HG03060 (cell line): ENCODE data around the gene TCF7L1.

Experiments used
- ATAC-seq: cut with Tn5 transposase; IDR thresholded peaks from one replicate; pipeline ENCODE4 v1.9.1; 2021; ENCODE audit warnings: low read depth, moderate number of reproducible peaks; ENCODE audit not compliant: unreplicated experiment

Gene TCF7L1

DNA sequence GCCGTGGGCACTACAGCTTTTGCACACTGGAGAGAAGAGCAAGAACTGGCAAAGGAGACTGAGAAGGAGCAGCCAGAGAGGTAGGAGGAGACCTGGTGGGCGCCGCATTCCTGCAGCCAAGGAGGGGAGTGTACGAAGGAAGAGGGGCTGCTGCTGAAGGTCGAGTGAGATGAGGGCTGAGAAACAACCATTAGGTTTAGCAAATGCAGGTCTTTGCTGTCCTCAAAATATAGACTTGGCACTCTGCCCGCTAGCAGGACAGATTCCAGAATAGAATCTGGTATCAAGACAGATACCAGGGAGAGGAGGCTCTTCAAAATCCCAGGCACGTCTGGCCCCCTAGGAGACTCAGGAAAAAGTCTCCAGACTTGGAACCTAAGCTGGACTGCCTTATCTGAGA, 111.6 kb downstream of the TCF7L1 start:
- no peak for ATAC-seq

DNA sequence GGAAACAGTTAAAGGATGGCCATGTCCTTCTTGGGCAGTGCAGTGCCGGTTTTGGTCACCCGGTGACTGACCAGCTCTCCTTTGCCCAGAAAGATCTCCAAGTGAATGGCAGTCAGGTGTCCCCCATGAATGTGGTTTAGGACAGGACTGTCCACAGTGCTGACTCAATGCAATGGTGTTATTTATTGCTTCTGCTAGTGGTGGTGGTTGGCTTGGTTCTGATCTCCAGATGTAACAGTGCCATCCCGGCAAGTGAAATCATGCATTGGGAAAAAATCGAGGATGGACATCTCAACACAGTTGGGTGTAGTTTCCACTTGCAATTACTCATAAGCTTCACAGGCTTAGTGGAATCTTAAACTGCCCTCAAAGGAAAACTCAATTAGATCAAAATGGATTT, 112.7 kb downstream of the TCF7L1 start:
- no peak for ATAC-seq

DNA sequence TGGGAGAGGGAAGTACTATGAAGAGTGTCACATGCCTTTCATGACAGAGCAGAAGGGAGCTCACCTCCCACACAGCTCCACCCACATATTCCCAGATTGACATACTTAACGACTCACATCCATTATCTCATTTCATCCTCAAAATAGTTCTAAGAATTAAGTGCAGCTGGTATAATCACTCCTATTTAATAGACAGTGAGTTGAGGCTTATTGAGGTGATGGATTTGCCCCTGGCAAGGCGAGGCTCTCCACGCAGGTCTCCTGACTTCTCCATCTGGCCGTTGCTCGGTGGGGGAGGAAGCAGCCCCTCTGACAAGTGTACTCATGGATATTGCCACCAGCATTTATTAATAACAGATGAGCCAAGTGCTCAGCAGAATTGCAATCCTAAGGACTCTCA, 113.2 kb downstream of the TCF7L1 start:
- ATAC-seq: no peak

DNA sequence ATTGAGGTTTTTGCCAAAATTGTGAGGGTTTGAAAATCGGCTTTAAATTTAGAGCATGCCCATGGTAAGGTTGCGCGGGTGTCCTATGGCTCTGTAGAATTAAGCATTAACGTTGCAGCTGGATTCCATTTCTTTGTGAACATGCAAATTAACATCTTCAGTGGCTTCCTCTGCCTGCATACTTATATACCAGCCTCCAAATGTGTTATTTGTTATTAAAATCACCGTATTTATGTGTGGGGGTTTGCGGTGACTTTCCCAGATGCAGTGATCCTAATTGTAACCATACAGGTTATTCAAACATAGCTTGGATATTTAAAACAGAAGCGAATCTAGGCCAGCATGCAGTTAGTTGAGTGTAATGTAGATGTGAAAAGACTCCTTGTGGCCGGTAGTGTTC, 114.4 kb downstream of the TCF7L1 start:
- ATAC-seq: no peak

DNA sequence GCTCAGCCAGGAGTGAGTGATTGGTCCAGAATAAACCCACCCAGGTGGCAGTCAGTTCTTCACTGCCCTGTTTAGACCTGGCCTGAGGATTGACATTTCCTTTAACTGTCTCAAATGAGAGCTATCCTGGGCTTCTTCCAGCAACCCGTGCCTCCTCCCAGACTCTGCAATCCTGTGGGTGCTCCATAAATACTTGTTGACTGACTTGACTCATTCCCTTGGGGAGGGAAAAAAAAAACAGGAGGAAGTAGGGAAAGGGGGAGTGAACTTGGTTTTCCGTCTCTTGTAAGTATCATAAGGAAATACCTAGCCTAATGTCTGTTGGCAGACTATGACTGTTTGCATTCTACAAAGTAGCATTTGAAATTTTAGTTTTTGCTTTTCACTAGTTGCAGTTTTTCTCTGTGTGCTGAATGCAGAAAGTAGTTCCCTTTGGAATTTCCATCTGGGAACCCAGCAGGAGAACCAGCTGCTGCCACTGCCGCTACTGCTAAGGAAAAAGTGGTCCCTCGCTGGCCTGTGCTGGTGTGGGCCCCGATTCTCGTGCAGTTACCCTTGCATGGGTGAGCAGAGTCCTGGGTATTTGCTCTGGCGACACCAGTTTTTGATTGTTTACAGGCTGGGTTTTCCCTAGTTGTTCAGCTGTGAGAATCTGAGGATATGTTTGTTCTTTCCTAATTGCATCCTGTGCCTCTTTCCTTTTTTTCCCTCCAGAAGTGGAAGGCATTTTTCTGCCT, 115.7 kb downstream of the TCF7L1 start:
- ATAC-seq: no peak

DNA sequence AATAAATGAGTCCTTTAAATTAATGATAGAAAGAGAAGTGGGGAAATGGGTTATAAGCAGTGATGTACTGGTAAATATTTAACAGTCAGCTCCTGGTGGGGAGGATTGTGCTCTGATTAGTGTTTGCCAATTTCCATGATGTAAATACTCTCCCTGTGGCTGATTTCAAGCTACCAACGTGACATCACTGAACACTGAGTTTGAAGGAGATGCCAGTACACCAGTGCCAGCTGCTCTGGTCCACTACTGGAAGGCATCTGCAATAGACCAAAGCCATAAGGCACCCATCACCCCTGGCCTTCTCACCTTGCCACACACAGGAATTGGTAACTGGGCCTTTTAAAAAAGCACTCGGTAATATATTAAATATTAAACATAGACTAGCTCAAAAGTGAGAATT, 116.9 kb downstream of the TCF7L1 start:
- ATAC-seq: no peak

DNA sequence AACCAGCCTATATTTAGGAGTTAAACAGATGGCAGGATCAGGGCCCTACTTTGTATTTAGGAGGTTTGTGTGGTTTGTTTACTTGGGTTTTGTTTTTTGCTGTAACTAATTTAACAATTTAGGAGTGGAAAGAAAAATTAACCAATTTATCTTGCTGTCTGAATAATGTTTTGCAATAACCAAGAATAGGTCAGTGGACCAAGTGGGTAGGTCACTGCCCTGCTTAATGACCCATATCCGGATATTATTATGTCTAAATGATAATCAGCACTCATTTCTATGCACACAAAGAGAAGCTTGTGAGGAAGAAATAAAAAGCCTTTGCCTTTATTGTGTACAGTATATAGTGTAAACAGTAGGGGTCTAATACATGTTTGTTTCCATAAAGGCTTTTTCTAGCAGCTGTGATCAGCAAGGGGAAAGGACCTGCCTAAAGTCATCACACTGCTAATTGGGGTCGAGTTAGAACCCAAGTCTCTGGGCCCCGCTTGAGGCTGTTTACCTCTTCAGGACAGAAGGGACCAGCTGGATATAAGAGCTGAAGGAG, 118.0 kb downstream of the TCF7L1 start:
- no peak for ATAC-seq

DNA sequence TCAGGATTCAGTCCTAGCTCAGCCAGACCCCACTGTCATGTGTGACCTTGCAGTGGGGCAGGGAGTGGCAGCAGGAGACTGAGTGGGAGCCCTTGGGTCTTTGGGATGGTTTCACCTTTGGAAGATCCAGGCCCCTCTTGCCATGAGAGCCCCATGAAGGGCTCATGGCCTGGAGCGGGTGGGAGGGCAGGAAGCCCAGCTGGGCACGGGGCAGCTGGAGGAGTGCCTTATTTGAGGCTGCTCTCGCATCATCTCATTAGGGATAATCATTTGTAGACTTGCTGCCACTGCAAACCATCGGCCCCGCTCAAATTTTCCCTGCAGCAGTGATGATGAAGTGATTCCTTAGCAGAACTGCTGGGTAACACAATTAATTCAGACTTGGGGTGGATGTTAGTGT, 120.7 kb downstream of the TCF7L1 start:
- no peak for ATAC-seq

DNA sequence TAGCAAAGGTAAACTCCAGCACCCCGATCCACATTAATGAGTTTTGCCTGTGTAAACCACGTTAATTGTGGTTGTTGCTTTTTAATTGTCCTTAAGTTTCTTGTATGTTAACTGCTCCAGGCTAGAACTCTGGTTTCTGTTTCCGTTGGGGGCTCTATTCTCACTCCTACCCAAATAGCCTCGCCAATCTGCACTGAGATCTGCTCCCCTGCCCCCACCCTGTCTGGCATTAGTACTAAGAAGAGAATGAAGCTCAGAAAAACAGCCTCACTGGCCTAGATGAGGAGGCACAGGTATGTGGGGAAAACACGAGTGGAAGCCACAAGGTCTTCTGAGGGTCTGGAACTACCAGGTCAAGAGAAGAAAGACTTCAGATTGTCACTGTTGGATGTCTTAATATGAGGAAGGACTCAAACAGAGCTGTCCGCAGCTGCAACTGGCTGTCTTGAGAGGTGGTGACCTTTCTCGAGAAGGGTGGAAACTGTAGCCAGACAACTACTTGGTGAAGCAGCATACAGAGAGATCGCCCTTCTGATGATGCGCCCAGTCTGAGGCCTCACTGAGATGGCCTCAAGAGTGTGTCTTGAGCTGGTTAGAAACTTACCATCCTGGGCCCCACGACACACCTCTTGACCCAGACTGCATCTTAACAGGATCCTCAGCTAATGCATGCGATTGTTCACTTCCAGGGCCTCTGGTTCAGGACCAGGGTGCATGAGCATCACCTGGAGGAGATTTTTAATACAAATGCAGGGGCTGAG, 121.5 kb downstream of the TCF7L1 start:
- ATAC-seq: no peak

DNA sequence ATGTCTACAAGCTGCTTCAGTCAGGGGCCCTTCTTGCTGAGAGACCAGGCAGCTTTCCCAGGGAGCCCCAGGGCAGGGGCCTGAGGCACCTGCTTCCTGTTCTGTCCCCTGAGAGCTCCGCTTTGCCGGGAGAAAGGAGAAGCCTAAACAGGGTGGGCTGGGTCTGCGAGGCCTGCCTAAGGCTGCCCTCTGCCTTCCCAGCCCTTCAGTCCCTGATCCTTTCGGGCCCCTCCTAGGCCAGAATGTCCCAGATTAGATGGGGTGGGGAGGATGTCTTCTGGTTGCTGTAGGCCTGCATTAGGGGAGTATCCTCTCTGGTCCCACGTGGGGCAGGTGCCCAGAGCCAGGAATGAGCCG, 122.2 kb downstream of the TCF7L1 start:
- no peak for ATAC-seq

DNA sequence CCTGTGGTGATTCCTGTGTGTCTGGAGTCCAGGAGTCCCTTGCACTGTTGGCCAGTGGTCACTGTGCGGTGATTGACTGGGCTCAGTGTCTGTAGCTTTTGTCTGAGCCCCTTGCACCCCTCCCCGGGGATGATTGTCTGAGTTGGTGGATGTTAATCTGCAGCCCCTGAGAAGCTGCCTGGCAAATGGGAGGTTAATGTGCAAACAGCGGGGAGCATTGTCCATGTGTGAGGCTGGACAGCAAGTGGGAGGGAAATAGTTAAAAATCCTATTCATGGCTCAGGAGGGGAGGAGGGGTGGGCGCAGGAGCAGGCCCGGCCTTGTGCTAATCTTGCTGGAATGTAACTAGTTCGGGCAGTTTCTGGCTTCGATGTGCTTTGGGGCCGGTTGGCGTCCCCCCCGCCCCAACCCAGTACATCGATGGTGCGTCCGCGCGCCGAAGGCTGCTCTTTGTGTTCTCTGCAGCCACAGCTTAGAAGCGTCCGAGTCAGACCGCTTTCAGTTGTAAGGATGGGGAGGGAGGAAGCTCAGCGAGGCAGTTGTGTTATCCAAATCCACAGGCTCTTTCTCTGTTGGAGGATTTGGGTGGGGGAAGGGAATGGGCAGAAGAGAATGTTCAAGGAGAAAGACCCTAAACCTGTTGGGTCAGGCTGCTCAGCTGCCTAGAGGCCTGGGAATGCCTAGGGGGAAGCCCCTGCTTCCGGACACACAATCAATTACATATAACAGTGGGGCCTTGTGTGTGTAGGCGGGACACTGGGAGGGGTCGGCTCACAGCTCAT, 122.8 kb downstream of the TCF7L1 start:
- no peak for ATAC-seq

DNA sequence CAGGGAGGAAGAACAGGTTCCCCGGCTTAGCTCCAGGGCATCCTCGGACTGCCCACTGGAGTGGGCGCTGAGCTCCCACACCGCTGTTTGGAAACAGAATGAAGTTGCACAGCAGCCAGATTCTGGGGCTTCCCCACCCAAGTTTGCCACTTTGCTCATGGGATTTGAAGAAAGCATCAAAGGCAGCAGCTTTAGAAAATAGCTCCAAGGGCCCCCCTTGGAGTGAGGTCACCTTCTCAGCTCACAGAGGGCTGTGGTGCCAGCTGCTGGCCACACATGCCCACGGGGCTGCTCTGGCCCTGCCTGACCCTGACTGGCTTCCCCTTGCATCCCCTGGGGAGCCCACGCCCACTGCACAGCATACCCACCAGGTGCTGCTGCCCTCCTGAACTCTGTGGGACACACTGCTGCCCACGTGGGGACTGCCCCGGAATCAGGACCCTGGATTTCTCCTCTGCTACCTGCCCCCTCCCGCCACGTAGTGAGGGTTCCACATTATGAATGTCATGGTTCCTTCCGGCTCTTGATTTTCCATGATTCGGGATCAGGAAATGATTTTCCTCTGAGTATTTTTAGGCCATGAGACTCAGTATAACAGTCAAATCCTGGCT, 124.3 kb downstream of the TCF7L1 start:
- ATAC-seq: no peak

DNA sequence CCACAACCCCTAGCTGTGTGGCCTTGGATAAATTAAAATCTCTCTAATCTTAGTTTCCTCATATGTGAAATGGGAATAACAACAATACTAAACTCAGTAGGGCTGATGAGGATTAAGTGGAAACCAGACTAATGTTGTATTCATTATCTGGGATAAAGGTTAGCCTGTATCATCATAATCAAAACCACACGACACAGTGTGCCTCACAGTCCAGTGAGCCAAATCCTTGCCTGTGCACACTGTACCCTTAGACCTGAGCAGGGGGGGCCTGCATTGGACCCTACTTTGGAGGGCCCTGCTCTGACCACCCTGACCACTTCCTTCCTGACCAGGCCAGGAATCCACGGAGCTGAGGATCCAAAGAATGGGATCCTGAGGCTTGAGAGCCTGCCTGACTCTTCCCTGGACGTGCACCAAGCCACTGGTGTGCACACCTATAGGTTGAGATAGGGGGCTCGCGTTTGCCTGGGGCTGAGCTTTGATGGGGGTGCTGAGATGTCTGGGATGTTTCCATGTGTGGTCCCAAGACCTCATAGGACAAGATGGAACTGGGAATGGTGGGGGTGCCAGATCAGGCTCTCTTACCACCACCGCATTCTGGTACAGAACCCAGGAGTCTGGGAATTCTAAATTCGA, 124.9 kb downstream of the TCF7L1 start:
- ATAC-seq: no peak

DNA sequence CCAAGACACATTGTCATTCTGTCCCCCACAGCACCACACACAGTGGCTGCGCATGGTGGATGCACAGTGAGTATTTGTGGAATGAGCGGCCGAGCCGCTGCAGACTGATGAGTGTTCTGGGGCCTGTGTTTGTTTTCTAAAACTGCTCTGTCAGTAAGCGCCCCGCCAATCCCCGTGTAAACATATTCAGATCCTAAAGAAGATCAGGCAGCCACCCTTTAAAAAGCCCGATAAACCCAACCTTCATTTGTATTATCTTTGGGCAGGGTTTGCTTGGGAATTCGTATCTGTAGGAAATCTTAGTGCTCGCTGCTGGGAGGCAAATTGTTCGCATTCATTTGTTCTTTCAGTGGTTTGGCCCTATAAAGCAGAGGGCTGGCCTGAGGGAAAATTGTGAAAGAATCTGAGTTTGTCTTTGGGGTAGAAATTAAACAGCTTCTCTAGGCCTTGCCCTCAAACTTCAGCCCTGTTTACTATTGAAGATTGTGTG, 126.0 kb downstream of the TCF7L1 start:
- ATAC-seq: no peak

DNA sequence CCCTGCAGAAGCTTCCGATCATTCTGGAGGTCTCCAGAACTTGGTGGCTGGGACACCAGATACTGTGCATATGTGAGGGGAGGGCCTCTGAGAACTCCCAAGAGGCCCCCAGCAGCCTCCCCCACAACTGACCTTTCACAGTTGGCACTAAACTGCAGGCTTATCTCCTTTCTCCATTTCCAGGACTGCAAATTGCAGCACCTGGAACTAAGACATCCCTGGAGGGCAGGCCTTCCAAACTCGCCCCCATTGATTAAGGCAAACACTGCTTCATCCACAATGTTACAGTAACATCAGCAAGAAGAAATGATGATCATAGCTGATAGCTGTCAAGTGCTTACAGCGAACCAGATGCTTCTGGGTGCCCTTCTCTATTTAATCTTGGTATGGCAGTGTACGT, 126.7 kb downstream of the TCF7L1 start:
- ATAC-seq: no peak

DNA sequence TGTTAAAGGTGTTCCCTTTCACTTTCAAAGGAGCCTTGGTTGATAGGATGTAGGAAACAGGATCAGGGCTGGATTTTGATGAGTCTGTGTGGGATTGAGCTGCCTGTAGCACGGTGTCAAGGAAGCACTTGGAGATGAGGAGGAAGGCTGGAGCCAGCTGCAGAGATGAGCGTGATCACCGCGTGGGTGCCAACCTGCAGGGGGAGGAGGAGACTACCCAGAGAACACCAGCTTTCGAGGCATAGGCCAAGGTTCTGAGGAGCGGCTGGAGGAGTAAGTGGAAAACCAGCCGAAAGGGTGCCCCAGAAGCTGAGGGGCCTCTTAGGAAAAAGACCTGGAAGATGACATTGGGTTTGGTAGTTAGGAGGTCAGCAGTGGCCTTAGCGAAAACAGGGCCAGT, 130.4 kb downstream of the TCF7L1 start:
- no peak for ATAC-seq

DNA sequence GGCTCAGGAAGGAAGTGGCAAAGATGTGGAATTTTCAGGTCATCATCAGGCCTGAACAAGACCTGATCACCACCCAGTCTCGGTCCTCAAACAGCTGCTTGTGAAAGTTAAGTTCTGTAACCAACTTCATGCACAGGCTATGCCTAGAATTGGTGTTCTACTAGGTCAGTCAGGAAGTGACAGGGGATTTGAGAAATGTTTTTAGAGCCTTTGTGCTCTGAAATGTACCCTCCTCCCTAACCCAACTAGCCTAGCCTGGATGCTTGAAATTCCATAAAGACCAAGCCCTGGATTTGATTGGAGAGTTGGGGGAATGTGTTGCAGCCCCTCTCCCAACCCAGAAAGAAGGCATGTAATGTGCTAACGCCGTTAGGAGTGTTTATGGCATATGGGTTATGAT, 131.3 kb downstream of the TCF7L1 start:
- ATAC-seq: no peak

DNA sequence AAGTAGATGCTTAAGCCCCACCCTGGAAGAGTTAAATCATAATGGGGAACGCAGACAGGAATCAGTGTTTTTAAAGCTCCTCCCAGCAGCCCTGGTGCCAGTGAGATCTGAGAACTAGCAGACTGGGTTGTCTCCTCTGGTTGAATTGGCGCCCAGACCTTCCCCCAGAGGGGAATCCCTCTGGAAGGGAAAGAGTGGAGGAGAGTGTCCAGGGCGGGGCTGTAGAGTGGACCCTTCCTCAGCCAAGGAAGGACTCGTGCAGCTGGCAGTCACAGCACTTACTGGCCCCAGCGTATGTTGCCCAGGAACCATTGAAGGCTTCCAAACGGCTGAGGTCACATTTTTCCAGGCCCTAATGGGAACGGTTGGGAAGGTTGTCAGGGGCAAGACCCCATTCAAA, 132.1 kb downstream of the TCF7L1 start:
- ATAC-seq: no peak

DNA sequence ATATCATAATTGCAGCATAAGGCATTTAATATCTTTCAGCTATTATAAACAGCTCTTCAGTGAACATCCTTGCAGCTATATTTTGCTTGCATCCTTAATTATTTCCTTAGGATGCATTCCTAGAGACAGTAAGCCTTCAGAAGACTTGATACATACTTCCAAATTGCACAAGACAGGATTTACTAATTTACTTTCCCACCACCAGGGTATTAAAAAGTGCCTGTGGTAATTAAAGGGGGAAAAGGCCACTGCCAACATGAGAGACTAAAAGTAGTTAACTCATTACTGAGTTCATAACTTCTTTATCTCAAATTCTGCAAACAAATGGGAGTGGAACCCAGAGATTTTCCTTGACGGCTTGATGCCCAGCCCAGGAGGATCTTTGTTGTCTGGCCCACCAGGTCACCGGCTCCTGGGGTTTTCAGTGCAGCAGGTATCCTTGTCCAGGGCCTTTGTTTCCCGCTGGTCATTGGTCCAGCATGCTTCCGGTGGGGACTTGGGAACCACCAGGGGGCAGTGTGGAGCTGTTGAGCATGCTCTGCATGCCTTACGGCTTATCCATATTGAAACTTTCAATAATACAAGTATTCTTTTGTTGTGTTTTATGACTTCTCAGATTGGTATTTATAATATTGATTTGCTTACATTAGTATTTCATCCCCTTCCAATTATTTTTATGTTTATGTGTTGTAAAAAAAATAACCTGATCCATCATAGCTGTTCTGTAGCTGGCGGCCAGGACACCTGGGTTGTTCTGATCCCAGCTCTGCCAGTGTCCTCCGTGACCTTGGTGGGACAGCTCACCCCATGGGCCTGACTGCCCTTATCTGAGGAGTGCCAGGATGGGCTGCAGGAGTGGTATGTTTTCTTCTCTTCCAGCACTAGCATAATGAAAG, 133.2 kb downstream of the TCF7L1 start:
- ATAC-seq: peak; percentile 57
